Osteoblast (primary cell): ENCODE results near the gene HEY2. TPM values are rescaled to one million over a fixed set of nuclear protein-coding genes. Genes with fewer than 3 reads are reported as not detected.
"Not testable (repeated sequence)": the region's sequence is repeated elsewhere in the genome, so short reads cannot be mapped to it uniquely, and the experiment has no call there.

Experiments
- DNase-seq: peaks from one replicate; pipeline ENCODE4 v3.0.0; 2011; ENCODE audit warnings: low spot score, mixed read lengths; ENCODE audit not compliant: insufficient read length; ENCODE audit errors: missing footprints
- H2AFZ ChIP-seq: 2 replicates; pipeline ENCODE4 v1.6.0; 2011; ENCODE audit warnings: mild to moderate bottlenecking, low read length
- H3K27ac ChIP-seq: 2 replicates; pipeline ENCODE4 v1.5.1; 2011; ENCODE audit warnings: mild to moderate bottlenecking, low read depth, low read length, moderate library complexity
- H3K27me3 ChIP-seq: 2 replicates; pipeline ENCODE4 v1.6.0; 2012; ENCODE audit warnings: mild to moderate bottlenecking, control low read depth, inconsistent platforms, low read length, moderate library complexity; ENCODE audit not compliant: insufficient read depth
- H3K36me3 ChIP-seq: 2 replicates; pipeline ENCODE4 v1.5.1; 2011; ENCODE audit warnings: mild to moderate bottlenecking, low read length, control low read depth, moderate library complexity; ENCODE audit not compliant: insufficient read depth
- H3K4me1 ChIP-seq: 2 replicates; pipeline ENCODE4 v1.5.1; 2011; ENCODE audit warnings: mild to moderate bottlenecking, low read length, control low read depth, moderate library complexity; ENCODE audit not compliant: insufficient read depth
- H3K4me2 ChIP-seq: 2 replicates; pipeline ENCODE4 v1.6.0; 2011; ENCODE audit warnings: mild to moderate bottlenecking, low read length; ENCODE audit not compliant: insufficient read depth
- H3K4me3 ChIP-seq: fragments of 200-600 bp; sonication (generic); 3 replicates; pipeline ENCODE4 v1.5.1; 2012; ENCODE audit warnings: mild to moderate bottlenecking, low read length, inconsistent platforms; ENCODE audit not compliant: insufficient read depth
- H3K79me2 ChIP-seq: 2 replicates; pipeline ENCODE4 v1.6.0; 2012; ENCODE audit warnings: mild to moderate bottlenecking, low read length, control low read depth, inconsistent platforms; ENCODE audit not compliant: insufficient read depth
- H3K9me3 ChIP-seq: 2 replicates; pipeline ENCODE4 v1.5.1; 2011; ENCODE audit warnings: low read depth, low read length, control low read depth
- H4K20me1 ChIP-seq: 2 replicates; pipeline ENCODE4 v1.6.0; 2012; ENCODE audit warnings: mild to moderate bottlenecking, low read length, control low read depth; ENCODE audit not compliant: insufficient read depth
- CTCF ChIP-seq: IDR thresholded peaks from 2 replicates; pipeline ENCODE4 v1.5.1; 2011; ENCODE audit warnings: mild to moderate bottlenecking, low read depth, low read length, moderate library complexity; ENCODE audit errors: extremely low read depth
- total RNA-seq: library from RNA; depleted of rRNA; stranded (reverse); fragments of >200 nt; gene quantifications from 2 replicates; pipeline ENCODE4 v1.2.3, GENCODE V29; 2012

HEY2 gene
- total RNA-seq, 1 donor, result 2.2 TPM

- no peak overlapping the region for H3K27ac ChIP-seq
- no peaks in the 10 kb centered on the region for H3K79me2 ChIP-seq
- TF ChIP-seq CTCF, result no peak
- H3K4me1 ChIP-seq, result no peaks in the 10 kb centered on the region
- H3K9me3 ChIP-seq, result no peaks in the 10 kb centered on the region
- no peaks in the 10 kb centered on the region for H4K20me1 ChIP-seq
- no peak overlapping the region for H3K4me3 ChIP-seq
- H3K27me3 ChIP-seq, result peaks cover 6% of the 10 kb centered on the region
- no peak for DNase-seq
- no peak overlapping the region for H2AFZ ChIP-seq
- no peaks in the 10 kb centered on the region for H3K36me3 ChIP-seq
- H3K4me2 ChIP-seq, result no peak overlapping the region
Observed at GRCh38 chr6:125773387-125774341, 24.2 kb downstream of the HEY2 start.

DNA sequence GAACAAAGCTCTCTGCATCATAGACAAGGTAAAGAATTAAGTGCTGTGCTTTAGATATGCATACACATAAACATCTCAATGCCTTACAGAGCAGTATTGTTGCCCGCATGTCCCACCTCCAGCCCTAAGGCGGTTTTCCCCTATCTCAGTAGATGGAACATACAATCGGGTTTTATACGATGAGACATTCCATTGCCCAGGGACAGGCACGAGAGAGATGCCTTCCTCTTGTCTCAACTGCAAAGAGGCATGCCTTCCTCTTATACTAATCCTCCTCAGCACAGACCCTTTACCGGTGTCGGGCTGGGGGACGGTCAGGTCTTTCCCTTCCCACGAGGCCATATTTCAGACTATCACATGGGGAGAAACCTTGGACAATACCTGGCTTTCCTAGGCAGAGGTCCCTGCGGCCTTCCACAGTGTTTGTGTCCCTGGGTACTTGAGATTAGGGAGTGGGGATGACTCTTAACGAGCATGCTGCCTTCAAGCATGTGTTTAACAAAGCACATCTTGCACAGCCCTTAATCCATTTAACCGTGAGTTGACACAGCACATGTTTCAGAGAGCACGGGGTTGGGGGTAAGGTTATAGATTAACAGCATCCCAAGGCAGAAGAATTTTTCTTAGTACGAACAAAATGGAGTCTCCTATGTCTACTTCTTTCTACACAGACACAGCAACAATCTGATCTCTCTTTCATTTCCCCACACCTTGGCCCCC is 26.8 kb downstream of the HEY2 start:
- DNase-seq, H3K27ac ChIP-seq, H3K27me3 ChIP-seq, H2AFZ ChIP-seq, H3K4me3 ChIP-seq, H3K4me2 ChIP-seq, H3K9me3 ChIP-seq, H3K4me1 ChIP-seq, H3K36me3 ChIP-seq, H3K79me2 ChIP-seq, H4K20me1 ChIP-seq: not testable (repeated sequence)

- no peaks in the 10 kb centered on the region for H3K79me2 ChIP-seq
- H3K9me3 ChIP-seq, result no peaks in the 10 kb centered on the region
- H3K27me3 ChIP-seq, result peaks cover 6% of the 10 kb centered on the region
- peak overlapping the region; percentile 96 for H3K27ac ChIP-seq
- H3K4me2 ChIP-seq, result peak overlapping the region; percentile 100
- peak overlapping the region; percentile 97 for H2AFZ ChIP-seq
- no peaks in the 10 kb centered on the region for H4K20me1 ChIP-seq
- DNase-seq, result peak; percentile 91
- H3K4me1 ChIP-seq, result peaks cover 17% of the 10 kb centered on the region
- peak overlapping the region; percentile 86 for H3K4me3 ChIP-seq
- no peaks in the 10 kb centered on the region for H3K36me3 ChIP-seq
- TF ChIP-seq CTCF, result no peak
Observed at GRCh38 chr6:125779924-125780539, 30.6 kb downstream of the HEY2 start.

DNA sequence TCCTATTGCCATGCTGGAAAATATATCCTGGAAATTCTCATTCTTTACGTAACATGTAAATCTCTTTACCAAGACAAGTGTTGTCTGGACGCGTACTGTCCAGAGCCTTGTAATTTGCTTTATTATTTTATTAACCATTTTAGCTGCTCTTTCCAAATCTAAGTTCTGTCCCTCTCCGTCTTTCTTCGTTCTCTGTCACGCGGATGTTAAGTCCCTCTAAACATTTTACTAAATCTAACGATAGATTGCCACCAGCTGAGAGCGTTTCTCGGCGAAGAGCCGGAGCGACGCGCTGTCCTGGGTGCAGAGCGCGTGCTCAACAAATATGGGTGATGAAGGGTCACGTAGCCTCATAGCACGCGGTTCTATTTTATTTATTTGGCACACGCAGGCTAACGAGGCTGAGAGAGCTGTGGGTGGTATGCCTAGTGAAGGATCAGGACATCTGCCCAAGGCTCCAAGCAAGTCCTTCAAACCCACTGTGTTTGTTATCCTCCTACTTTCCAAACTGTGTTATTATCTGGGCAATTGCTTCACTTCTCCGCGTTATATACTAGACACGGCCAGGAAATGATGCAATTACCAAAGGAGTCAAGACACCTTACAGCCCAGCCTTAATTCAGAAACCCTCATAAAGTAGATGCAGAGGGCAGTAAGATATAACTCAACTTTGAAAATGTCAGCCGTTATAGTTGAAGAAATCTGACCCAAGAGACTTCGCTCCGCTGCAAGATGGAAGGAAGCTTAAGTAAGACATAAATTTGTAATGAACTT is 31.3 kb downstream of the HEY2 start:
- Histone ChIP-seq H4K20me1 (no peaks in the 10 kb centered on the region), H3K27me3 (peaks cover 6% of the 10 kb centered on the region), H3K4me3 (peak overlapping the region; percentile 86), H3K4me1 (peaks cover 17% of the 10 kb centered on the region), H2AFZ (peak overlapping the region; percentile 97), H3K9me3 (no peaks in the 10 kb centered on the region), H3K36me3 (no peaks in the 10 kb centered on the region), H3K79me2 (no peaks in the 10 kb centered on the region), H3K4me2 (peak overlapping the region; percentile 100), H3K27ac (peak overlapping the region; percentile 96)
- no peak for TF ChIP-seq CTCF
- DNase-seq, result peak; percentile 74
